Suprapubic skin (tissue), 3 donors: ENCODE data around the gene TBC1D24.

Experiments
- CTCF ChIP-seq, 2 donors: fragments of 200-600 bp in 1 of 2; fragments of 450-650 bp in 1 of 2; sonication (generic) in 1 of 2; IDR thresholded peaks; one replicate each; pipeline ENCODE4 v1.5.1; 2016 to 2019; ENCODE audit warnings: antibody characterized with exemption in 2 of 2, mild to moderate bottlenecking in 1 of 2, moderate library complexity in 1 of 2
- POLR2A ChIP-seq, 2 donors: fragments of 450-650 bp; IDR thresholded peaks; one replicate each; pipeline ENCODE4 v1.6.1; 2017; ENCODE audit warnings: antibody characterized with exemption in 2 of 2, mild to moderate bottlenecking in 2 of 2, moderate library complexity in 2 of 2

GRCh38 chr16:2436110-2436509, 38.8 kb upstream of the TBC1D24 start:
- TF ChIP-seq POLR2A (IDR thresholded peaks at IDR 0.05), result no peak
- no peak for TF ChIP-seq CTCF (IDR thresholded peaks at IDR 0.05)
